Kidney epithelial cell (primary cell): Measurements from ENCODE around the gene GTSE1. TPM values are rescaled to one million over a fixed set of nuclear protein-coding genes. Genes with fewer than 3 reads are reported as not detected.

Experiments
- DNase-seq: peaks from one replicate; pipeline ENCODE4 v3.0.0-alpha.2; 2010; ENCODE audit warnings: low read depth
- H3K27me3 ChIP-seq: 2 replicates; pipeline ENCODE4 v1.6.0; 2011; ENCODE audit warnings: low read length; ENCODE audit not compliant: control insufficient read depth, insufficient read depth
- H3K36me3 ChIP-seq: 2 replicates; pipeline ENCODE4 v1.5.1; 2011; ENCODE audit warnings: low read length; ENCODE audit not compliant: control insufficient read depth, insufficient read depth
- H3K4me3 ChIP-seq: 2 replicates; pipeline ENCODE4 v1.5.1; 2011; ENCODE audit warnings: low read depth, mild to moderate bottlenecking, control low read depth, low read length
- CTCF ChIP-seq: IDR thresholded peaks from 2 replicates; pipeline ENCODE4 v1.5.1; 2011; ENCODE audit warnings: mild to moderate bottlenecking, moderate library complexity, low read length, control low read depth, inconsistent platforms; ENCODE audit not compliant: insufficient read depth, poor library complexity, severe bottlenecking
- total RNA-seq: library from RNA; depleted of rRNA; stranded (reverse); fragments of >200 nt; gene quantifications from 2 replicates; pipeline ENCODE4 v1.2.3, GENCODE V29; 2015

GTSE1 gene
- total RNA-seq, 1 donor from 2014 or later, result 3.8 TPM

GRCh38 chr22:46319319-46319718 lies 22.6 kb downstream of the GTSE1 start:
- TF ChIP-seq CTCF, result no peak

GRCh38 chr22:46320166-46320710 lies 23.6 kb downstream of the GTSE1 start:
- no peak for DNase-seq
- H3K4me3 ChIP-seq, result no peak overlapping the region
- peaks cover 1% of the 10 kb centered on the region for H3K36me3 ChIP-seq
- TF ChIP-seq CTCF, result no peak
- H3K27me3 ChIP-seq, result no peaks in the 10 kb centered on the region

More at GRCh38 chr22:46319319-46319718, 22.6 kb downstream of the GTSE1 start:
- Histone ChIP-seq H3K4me3 (no peak overlapping the region), H3K27me3 (no peaks in the 10 kb centered on the region), H3K36me3 (peaks cover 1% of the 10 kb centered on the region)
- no peak for DNase-seq

- Histone ChIP-seq H3K36me3 (peaks cover 1% of the 10 kb centered on the region), H3K27me3 (no peaks in the 10 kb centered on the region), H3K4me3 (no peak overlapping the region)
- DNase-seq, result no peak
- no peak for TF ChIP-seq CTCF
These were observed 24.2 kb downstream of the GTSE1 start for GRCh38 chr22:46320716-46321386.

GRCh38 chr22:46322711-46323110 lies 26.0 kb downstream of the GTSE1 start:
- no peak overlapping the region for H3K4me3 ChIP-seq
- H3K27me3 ChIP-seq, result no peaks in the 10 kb centered on the region
- H3K36me3 ChIP-seq, result peaks cover 1% of the 10 kb centered on the region
- no peak for TF ChIP-seq CTCF
- no peak for DNase-seq

- TF ChIP-seq CTCF, result no peak
- DNase-seq, result no peak
- Histone ChIP-seq H3K27me3 (no peaks in the 10 kb centered on the region), H3K4me3 (no peak overlapping the region), H3K36me3 (peaks cover 1% of the 10 kb centered on the region)
These were observed 26.5 kb downstream of the GTSE1 start for GRCh38 chr22:46323162-46323561.
